OCI-LY3 (cell line): ENCODE results near the gene FBXL19.

Source experiments
- CTCF ChIP-seq: fragments of 200-600, 300-600 bp; sonication (generic); IDR thresholded peaks from 2 replicates; pipeline ENCODE4 v1.5.1; 2014; ENCODE audit warnings: antibody characterized with exemption, low read length, low read depth
- EZH2phosphoT487 ChIP-seq: fragments of 200-600 bp; shearing (Covaris generic); IDR thresholded peaks from 2 replicates; pipeline ENCODE4 v1.6.1; 2018; ENCODE audit warnings: antibody characterized with exemption, mixed run types, low read depth

DNA sequence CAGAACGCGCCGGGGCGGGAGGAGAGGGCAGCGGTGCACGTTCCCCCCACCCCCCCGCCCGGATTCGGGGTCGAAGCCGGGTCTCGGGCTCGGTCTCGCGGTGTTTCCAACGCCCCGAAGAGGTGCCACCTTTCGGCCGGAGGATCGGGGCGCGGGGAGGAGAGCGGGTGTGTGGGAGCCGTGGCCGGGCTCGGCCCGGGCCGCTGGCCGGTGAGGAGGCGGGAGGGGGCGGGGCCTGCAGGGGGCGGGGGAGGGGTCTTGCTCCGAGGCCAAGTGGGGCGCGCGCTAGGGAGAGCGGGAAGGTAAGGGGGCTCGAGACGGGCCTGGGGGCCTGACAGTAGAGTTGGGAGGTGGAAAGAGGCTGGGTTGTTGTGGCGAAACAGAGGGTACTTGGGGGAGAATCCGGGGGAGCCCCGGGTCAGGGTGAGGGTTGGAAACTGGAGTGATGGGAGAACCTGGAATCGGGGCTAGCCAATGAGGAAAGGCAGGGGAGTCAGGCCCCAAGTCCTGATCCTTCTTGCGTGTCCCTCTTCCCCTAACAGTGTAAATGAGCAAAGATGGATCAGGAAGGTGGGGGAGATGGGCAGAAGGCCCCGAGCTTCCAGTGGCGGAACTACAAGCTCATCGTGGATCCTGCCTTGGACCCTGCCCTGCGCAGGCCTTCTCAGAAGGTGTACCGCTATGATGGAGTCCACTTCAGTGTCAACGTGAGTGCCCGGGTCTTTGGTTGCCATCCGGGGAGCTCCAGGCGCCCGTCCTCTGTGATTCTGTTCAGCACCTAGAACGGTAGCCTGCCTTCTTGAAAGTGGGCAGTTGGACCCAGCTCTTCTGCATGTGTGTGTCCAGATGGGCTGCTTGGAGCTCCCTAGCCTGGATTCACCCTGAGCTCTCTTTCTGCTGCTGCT is 35.1 kb downstream of the FBXL19 start:
- no peak for TF ChIP-seq CTCF
- no peak for TF ChIP-seq EZH2phosphoT487
